Measurements from ENCODE around the gene NPHS1.

Gene NPHS1

DNA sequence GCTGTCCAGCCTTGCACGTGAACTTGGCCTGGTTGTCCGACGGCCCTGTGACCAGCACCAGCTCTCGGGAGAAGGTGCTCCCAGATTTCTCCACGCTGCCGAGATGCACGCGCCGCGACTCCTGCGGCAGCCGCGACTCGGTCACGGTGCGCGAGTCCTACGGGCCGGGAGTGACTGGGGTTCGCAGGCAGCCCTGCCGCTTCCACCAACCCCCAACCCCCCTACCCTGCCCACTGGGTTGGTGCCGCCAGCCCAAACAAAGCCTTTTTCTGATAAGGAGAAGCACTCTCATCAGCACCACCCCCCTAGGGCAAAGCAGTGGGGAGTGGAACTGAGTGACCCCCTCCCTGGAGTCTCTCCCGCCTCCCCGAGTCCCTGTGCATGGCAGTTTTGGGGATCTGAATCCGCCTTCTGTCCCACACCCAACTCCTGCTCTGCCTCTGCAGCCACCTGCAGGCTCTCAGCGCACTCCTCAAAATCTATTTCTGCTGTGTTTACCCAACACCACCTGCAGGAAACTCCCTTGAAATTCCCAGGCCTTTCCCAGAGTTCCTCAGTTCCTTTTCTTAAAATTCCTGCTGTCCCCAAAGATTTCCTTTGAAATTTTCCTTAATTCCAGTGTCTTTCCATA lies 6.2 kb downstream of the NPHS1 start:
- peaks cover 42% of the 10 kb centered on the region for H3K27me3 ChIP-seq
- TF ChIP-seq, protein P1, sequence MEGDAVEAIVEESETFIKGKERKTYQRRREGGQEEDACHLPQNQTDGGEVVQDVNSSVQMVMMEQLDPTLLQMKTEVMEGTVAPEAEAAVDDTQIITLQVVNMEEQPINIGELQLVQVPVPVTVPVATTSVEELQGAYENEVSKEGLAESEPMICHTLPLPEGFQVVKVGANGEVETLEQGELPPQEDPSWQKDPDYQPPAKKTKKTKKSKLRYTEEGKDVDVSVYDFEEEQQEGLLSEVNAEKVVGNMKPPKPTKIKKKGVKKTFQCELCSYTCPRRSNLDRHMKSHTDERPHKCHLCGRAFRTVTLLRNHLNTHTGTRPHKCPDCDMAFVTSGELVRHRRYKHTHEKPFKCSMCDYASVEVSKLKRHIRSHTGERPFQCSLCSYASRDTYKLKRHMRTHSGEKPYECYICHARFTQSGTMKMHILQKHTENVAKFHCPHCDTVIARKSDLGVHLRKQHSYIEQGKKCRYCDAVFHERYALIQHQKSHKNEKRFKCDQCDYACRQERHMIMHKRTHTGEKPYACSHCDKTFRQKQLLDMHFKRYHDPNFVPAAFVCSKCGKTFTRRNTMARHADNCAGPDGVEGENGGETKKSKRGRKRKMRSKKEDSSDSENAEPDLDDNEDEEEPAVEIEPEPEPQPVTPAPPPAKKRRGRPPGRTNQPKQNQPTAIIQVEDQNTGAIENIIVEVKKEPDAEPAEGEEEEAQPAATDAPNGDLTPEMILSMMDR (IDR thresholded peaks at IDR 0.05; ENCODE audit: low read depth, low read length) = no peak
- H3K36me3 ChIP-seq = no peaks in the 10 kb centered on the region
- DNase-seq = no peak
- peak overlapping the region; percentile 45 for H3K4me3 ChIP-seq (ENCODE audit: low read depth, low read length)
- no peaks in the 10 kb centered on the region for H3K9me3 ChIP-seq
- H3K4me1 ChIP-seq = no peaks in the 10 kb centered on the region

DNA sequence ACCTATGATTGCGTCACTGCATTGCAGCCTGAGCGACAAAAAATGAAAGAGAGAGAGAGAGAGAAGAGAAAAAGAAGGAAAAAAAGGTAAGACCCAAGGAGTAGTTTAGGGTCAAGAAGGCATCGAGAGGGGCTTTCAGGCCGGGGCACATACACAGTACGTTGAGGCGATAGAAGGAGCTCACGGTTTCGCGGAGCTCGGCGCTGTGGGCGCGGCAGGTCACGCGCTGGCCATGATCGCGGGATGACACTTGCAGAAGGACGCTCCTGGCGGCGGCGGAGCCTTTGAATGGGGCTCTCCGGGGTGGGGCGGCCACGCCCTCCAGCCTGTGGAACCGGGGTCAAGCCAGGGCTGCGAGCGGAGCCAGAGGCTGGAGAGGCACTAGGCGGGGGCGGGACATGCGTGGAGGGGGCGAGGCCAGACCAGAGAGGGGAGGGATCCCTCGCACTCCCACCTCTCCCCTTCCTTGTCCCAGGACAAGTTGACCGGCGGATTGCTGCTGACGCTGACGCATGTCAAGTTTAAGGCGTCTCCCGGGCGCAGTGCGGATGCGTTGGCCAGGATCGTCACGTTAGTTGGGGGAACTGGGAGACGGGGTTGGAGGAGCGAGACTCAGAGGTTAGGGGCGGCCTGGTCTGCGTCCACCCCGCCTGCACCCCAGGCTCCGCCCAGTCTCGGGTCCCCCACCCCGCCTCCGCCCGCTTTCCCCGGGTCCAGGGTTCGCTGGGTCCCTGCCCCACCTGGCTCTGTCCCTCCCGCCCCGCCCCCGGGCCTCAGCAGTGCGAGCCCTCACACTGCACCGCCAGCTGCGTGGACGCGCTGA lies 6.9 kb downstream of the NPHS1 start:
- TF ChIP-seq, protein P1 (IDR thresholded peaks at IDR 0.05; ENCODE audit: low read depth, low read length) = no peak
- H3K4me3 ChIP-seq (ENCODE audit: low read depth, low read length) = peak overlapping the region; percentile 45
- no peaks in the 10 kb centered on the region for H3K9me3 ChIP-seq
- no peaks in the 10 kb centered on the region for H3K36me3 ChIP-seq
- peak; percentile 33 for DNase-seq
- peaks cover 46% of the 10 kb centered on the region for H3K27me3 ChIP-seq
- no peaks in the 10 kb centered on the region for H3K4me1 ChIP-seq

DNA sequence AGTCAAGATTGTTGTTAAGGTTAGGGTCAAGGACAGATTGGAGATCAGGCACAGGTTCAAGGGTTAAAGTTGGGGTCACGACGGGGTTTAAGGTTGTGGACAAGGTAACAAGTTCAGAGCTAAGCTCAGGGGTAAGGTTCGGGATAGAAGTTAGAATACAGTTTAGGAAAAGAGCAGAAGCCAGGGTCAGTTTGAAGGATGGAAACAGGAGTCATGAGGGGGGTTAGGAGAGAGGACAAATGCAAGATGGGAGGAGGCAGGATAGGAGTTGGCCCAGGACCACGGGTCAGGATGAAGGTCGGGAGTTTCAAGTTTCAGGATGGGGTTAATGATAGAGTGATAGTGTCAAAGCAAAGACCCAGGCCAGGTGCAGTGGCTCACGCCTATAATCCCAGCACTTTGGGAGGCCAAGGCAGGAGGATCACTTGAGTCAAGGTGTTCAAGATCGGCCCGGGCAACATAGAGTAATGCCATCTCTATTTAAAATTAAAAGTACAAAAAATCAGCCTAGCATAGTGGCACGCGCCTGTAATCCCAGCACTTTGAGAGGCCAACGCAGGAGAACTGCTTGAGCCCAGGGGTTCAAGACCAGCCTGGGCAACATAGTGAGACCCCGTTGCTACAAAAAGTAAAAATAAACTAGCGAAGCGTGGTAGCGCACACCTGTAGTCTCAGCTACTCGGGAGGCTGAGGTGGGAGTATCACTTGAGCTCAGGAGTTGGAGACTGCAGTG lies 7.7 kb downstream of the NPHS1 start:
- H3K27me3 ChIP-seq = peaks cover 46% of the 10 kb centered on the region
- no peak for DNase-seq
- H3K36me3 ChIP-seq = no peaks in the 10 kb centered on the region
- H3K9me3 ChIP-seq = no peaks in the 10 kb centered on the region
- no peaks in the 10 kb centered on the region for H3K4me1 ChIP-seq
- TF ChIP-seq, protein P1 (IDR thresholded peaks at IDR 0.05; ENCODE audit: low read depth, low read length) = no peak
- no peak overlapping the region; the same call in 1 of the 2 replicates for H3K4me3 ChIP-seq (ENCODE audit: low read depth, low read length)

DNA sequence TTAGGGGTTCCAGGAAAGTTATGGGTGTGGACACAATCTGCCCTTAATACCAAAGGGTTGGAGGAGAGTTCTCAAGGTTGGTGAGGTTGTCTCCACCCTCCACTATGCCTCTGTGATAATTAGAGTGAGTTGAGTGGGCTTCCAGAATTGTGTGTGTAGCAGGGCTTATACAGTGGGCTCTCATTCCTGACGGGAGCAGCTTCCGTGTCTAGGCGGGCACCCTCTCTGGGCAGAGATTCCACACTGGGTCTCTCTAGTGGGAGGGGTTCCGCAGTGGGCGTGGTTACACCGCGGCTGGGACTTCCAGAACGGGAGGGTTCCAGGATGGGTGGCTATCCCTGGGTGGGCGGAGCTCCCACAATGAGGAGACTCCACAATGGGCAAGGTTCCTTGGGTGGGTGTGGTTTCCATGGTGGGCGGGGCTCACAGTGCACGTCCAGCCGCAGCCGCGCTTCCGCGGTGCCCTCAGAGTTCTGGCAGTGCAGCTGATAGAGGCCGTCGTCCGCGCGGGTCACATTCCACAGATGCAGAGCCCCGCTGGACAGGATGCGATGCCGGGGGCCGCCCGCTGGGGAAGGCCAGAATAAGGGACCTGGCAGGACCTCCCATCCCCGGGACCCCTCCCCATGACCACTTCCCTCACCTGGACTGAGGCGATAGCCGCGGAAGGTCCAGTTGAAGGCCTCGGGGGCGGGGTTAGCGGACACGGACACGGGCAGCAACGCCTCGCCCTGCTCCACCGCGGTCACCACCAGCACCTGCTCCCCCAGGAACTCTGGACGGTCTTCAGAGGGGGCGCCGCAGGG lies 8.4 kb downstream of the NPHS1 start:
- H3K9me3 ChIP-seq = no peaks in the 10 kb centered on the region
- H3K27me3 ChIP-seq = peaks cover 46% of the 10 kb centered on the region
- H3K4me3 ChIP-seq (ENCODE audit: low read depth, low read length) = no peak overlapping the region
- H3K36me3 ChIP-seq = no peaks in the 10 kb centered on the region
- TF ChIP-seq, protein P1 (IDR thresholded peaks at IDR 0.05; ENCODE audit: low read depth, low read length) = no peak
- peak; percentile 92 for DNase-seq
- H3K4me1 ChIP-seq = no peaks in the 10 kb centered on the region

DNA sequence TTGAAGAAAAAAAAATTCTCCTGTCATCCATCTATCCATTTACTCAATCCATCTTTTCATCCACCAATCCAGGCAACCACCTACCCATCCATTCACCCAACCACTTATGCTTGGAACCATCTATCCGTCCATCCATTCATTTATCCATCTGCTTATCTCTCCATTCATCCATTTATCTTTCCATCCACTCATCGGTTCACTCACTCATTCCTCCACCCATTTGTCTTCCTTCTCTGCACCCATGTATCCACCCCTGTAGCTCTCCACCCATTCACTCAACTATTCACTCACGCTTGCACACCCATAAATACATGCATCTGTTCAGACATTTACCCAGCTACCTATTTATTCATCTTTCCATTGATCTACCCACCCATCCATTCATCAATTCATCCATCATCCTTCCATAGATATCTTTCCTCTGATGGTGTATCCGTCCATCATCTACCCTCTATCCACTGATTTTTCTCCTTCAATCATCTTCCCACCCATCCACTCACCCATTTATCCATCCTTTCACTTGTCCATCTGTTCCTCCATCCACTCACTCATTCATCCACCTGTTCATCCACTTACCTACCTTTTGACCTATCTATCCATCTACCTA lies 9.5 kb downstream of the NPHS1 start:
- Histone ChIP-seq H3K4me1 (no peaks in the 10 kb centered on the region), H3K9me3 (peaks cover 5% of the 10 kb centered on the region; the same call in 1 of the 2 replicates), H3K4me3 (ENCODE audit: low read depth, low read length) (no peak overlapping the region), H3K27me3 (peaks cover 49% of the 10 kb centered on the region), H3K36me3 (no peaks in the 10 kb centered on the region)
- TF ChIP-seq, protein P1 (IDR thresholded peaks at IDR 0.05; ENCODE audit: low read depth, low read length) = no peak
- no peak for DNase-seq

Measured in BE2C (cell line).